HFFc6 (cell line): ENCODE measurements around the gene NINJ1. TPM values are rescaled to one million over a fixed set of nuclear protein-coding genes. Genes with fewer than 3 reads are reported as not detected.
A peak's percentile ranks its signal among the peaks of the same experiment; 100 is the strongest.
"Not testable (repeated sequence)": the region's sequence is repeated elsewhere in the genome, so short reads cannot be mapped to it uniquely, and the experiment has no call there.

Experiments used
- DNase-seq: peaks from one replicate; pipeline ENCODE4 v3.0.0-alpha.2; 2018
- H3K27ac Mint-ChIP-seq: 2 replicates; pipeline ENCODE4 v1.8.0; 2020; ENCODE audit warnings: mild to moderate bottlenecking, mixed read lengths
- H3K27me3 Mint-ChIP-seq: 2 replicates; pipeline ENCODE4 v1.8.0; 2021; ENCODE audit warnings: mild to moderate bottlenecking, moderate library complexity, mixed read lengths; ENCODE audit not compliant: insufficient read depth
- H3K36me3 Mint-ChIP-seq: 2 replicates; pipeline ENCODE4 v1.8.0; 2021; ENCODE audit warnings: low read depth, mixed read lengths
- H3K4me1 Mint-ChIP-seq: 2 replicates; pipeline ENCODE4 v1.8.0; 2020; ENCODE audit warnings: low read depth, mixed read lengths
- H3K4me3 Mint-ChIP-seq: 2 replicates; pipeline ENCODE4 v1.8.0; 2020; ENCODE audit warnings: mild to moderate bottlenecking, moderate library complexity, mixed read lengths
- H3K9me3 Mint-ChIP-seq: 2 replicates; pipeline ENCODE4 v1.8.0; 2020; ENCODE audit warnings: mild to moderate bottlenecking, mixed read lengths
- CTCF ChIP-seq: fragments of 200-600 bp; sonication (generic); IDR thresholded peaks from 2 replicates; pipeline ENCODE4 v1.5.0; 2021; ENCODE audit warnings: antibody characterized with exemption, mild to moderate bottlenecking
- total RNA-seq, 6 experiments: library from RNA; stranded (reverse); fragmentation: NEBNext Ultra II Directional; extraction: Animal tissue kit (Norgen Biotek cat#: 25700); gene quantifications; 2 replicates in 1 of 6; 3 replicates in 5 of 6; pipeline ENCODE4 v1.2.3, GENCODE V29; 2021

Gene NINJ1
- total RNA-seq, 6 experiments from 2014 or later: 23.2 to 28.0 (median 25.6) TPM

GRCh38 chr9:93118863-93119702 is 15.0 kb downstream of the NINJ1 start:
- Mint-ChIP-seq H3K4me3 (no peak overlapping the region), H3K9me3 (no peaks in the 10 kb centered on the region), H3K36me3 (no peaks in the 10 kb centered on the region), H3K27ac (peak overlapping the region; percentile 66), H3K4me1 (peaks cover 14% of the 10 kb centered on the region), H3K27me3 (no peaks in the 10 kb centered on the region; the same call in 1 of the 2 replicates)
- DNase-seq: no peak
- TF ChIP-seq CTCF: no peak

- no peak overlapping the region for H3K4me3 Mint-ChIP-seq
- H3K27ac Mint-ChIP-seq: peak overlapping the region; percentile 1; the same call in 1 of the 2 replicates
- no peaks in the 10 kb centered on the region; the same call in 1 of the 2 replicates for H3K27me3 Mint-ChIP-seq
Observed at GRCh38 chr9:93117924-93118862, 15.9 kb downstream of the NINJ1 start.

GRCh38 chr9:93117521-93117920 is 16.5 kb downstream of the NINJ1 start:
- not testable (repeated sequence) for H3K27ac Mint-ChIP-seq, H3K27me3 Mint-ChIP-seq, DNase-seq, H3K36me3 Mint-ChIP-seq, H3K4me3 Mint-ChIP-seq, H3K9me3 Mint-ChIP-seq
- H3K4me1 Mint-ChIP-seq: peaks cover 14% of the 10 kb centered on the region

More at GRCh38 chr9:93117924-93118862, 15.9 kb downstream of the NINJ1 start:
- TF ChIP-seq CTCF: no peak
- DNase-seq: no peak
- Mint-ChIP-seq H3K9me3 (no peaks in the 10 kb centered on the region), H3K36me3 (no peaks in the 10 kb centered on the region), H3K4me1 (peaks cover 14% of the 10 kb centered on the region)

- H3K4me1 Mint-ChIP-seq: peaks cover 14% of the 10 kb centered on the region
- no peaks in the 10 kb centered on the region for H3K9me3 Mint-ChIP-seq
- DNase-seq: peak; percentile 65
- peak overlapping the region; percentile 72 for H3K27ac Mint-ChIP-seq
- no peaks in the 10 kb centered on the region; the same call in 1 of the 2 replicates for H3K27me3 Mint-ChIP-seq
- TF ChIP-seq CTCF: no peak
- no peaks in the 10 kb centered on the region for H3K36me3 Mint-ChIP-seq
- no peak overlapping the region for H3K4me3 Mint-ChIP-seq
Observed at GRCh38 chr9:93116072-93116961, 17.7 kb downstream of the NINJ1 start.

DNA sequence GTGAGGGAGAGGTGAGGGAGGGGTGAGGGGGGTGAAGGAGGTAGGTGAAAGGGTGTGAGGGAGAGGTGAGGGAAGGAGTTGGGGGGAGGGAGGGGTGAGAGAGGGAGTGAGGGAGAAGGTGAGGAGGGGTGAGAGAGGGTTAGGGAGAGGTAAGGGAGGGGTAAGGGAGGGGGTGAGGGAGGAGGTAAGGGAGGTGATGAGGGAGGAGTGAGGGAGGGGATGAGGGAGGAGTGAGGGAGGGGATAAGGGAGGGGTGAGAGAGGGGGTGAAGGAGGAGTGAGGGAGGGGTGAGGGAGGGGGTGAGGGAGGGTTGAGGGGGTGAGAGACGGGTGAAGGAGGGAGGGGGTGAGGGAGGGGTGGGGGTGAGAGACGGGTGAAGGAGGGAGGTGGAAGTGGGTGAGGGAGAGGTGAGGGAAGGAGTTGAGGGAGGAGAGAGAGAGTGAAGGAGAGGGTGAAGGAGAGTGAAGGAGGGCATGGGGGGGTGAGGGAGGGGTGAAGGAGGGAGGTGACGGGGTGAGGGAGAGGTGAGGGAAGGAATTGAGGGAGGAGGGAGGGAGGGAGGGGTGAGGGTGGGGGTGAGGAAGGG is 18.5 kb downstream of the NINJ1 start:
- Mint-ChIP-seq H3K27me3 (no peaks in the 10 kb centered on the region; the same call in 1 of the 2 replicates), H3K9me3 (no peaks in the 10 kb centered on the region), H3K4me3 (no peak overlapping the region), H3K27ac (peak overlapping the region; percentile 72; the same call in 1 of the 2 replicates), H3K36me3 (peaks cover 3% of the 10 kb centered on the region; the same call in 1 of the 2 replicates), H3K4me1 (peaks cover 14% of the 10 kb centered on the region)
- TF ChIP-seq CTCF: no peak
- no peak for DNase-seq
